Measurements from ENCODE around the gene DKK2. TPM values are rescaled to one million over a fixed set of nuclear protein-coding genes. Genes with fewer than 3 reads are reported as not detected.

DKK2 gene
- polyA plus RNA-seq, 2 of the 4 experiments (the other 2 are of a cell fraction), result not detected

DNA sequence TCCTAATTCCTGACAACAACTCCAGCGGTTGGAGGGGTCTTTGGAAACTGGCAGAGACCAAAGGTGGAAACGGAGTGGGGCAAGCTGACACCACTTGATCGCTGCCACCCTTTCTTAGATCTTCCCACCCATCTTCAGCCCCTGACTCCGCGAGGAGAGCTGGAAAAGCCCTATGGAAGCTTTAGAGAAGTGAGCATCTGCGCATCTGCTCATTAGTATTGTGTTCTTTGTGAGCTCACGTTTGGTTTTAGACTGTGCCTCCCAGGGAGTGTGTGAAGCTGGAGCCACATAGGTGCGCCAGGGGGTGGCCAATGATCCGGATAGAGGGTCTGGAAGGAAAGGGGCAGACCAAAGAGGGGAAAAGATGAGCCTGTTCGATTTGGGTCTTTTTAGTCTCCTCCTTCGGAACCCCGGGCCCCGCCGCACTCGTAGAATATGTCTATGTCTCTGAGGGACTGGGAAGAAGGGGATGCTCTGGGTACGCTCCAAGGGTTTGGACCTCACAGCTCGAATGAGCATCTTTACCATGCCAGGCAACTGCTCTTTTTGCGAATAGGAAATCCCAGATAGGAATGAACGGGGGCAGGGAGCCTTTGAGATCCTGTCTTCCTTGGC, 578 bp upstream of the DKK2 start:
- CTCF ChIA-PET, result no interaction called here
- POLR2A ChIA-PET, result no interaction called here
- no peak for FAIRE-seq
- WGBS (ENCODE audit: missing lambda C conversion rate), result 23% methylated on average over 19 of the region's 19 CpGs
- ATAC-seq, result no peak
- Histone ChIP-seq H3K4me1 (no peaks in the 10 kb centered on the region), H3K4me3 (no peak overlapping the region), H3K9me3 (no peaks in the 10 kb centered on the region), H3K4me2 (no peak overlapping the region; the same call in 2 of the 3 replicates), H3K27ac (no peak overlapping the region)
- TF ChIP-seq, protein P1, sequence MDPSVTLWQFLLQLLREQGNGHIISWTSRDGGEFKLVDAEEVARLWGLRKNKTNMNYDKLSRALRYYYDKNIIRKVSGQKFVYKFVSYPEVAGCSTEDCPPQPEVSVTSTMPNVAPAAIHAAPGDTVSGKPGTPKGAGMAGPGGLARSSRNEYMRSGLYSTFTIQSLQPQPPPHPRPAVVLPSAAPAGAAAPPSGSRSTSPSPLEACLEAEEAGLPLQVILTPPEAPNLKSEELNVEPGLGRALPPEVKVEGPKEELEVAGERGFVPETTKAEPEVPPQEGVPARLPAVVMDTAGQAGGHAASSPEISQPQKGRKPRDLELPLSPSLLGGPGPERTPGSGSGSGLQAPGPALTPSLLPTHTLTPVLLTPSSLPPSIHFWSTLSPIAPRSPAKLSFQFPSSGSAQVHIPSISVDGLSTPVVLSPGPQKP (IDR thresholded peaks at IDR 0.05; ENCODE audit: low read depth, low read length), result no peak
- no peak for TF ChIP-seq EHMT2 (IDR thresholded peaks at IDR 0.05; ENCODE audit: low read depth)
- TF ChIP-seq TP53 (CRISPR knock-in tag; IDR thresholded peaks at IDR 0.05), result no peak
- no peak for TF ChIP-seq HOXB13 (CRISPR knock-in tag; IDR thresholded peaks at IDR 0.05; ENCODE audit: low read depth)
- TF ChIP-seq, protein P2, sequence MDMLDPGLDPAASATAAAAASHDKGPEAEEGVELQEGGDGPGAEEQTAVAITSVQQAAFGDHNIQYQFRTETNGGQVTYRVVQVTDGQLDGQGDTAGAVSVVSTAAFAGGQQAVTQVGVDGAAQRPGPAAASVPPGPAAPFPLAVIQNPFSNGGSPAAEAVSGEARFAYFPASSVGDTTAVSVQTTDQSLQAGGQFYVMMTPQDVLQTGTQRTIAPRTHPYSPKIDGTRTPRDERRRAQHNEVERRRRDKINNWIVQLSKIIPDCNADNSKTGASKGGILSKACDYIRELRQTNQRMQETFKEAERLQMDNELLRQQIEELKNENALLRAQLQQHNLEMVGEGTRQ (IDR thresholded peaks at IDR 0.05), result no peak
- TF ChIP-seq CBX8 (IDR thresholded peaks at IDR 0.05), result no peak
- no peak for TF ChIP-seq FOXS1 (CRISPR knock-in tag; IDR thresholded peaks at IDR 0.05)
- no peak for TF ChIP-seq GATA3 (IDR thresholded peaks at IDR 0.05; ENCODE audit: borderline replicate concordance)
- TF ChIP-seq MYC (IDR thresholded peaks at IDR 0.05; ENCODE audit: borderline replicate concordance, low read length), result no peak
- no peak for TF ChIP-seq JUN (IDR thresholded peaks at IDR 0.05)
- no peak for TF ChIP-seq SMC3 (IDR thresholded peaks at IDR 0.05)
- no peak for TF ChIP-seq CEBPB (IDR thresholded peaks at IDR 0.05)
- TF ChIP-seq, protein P3, sequence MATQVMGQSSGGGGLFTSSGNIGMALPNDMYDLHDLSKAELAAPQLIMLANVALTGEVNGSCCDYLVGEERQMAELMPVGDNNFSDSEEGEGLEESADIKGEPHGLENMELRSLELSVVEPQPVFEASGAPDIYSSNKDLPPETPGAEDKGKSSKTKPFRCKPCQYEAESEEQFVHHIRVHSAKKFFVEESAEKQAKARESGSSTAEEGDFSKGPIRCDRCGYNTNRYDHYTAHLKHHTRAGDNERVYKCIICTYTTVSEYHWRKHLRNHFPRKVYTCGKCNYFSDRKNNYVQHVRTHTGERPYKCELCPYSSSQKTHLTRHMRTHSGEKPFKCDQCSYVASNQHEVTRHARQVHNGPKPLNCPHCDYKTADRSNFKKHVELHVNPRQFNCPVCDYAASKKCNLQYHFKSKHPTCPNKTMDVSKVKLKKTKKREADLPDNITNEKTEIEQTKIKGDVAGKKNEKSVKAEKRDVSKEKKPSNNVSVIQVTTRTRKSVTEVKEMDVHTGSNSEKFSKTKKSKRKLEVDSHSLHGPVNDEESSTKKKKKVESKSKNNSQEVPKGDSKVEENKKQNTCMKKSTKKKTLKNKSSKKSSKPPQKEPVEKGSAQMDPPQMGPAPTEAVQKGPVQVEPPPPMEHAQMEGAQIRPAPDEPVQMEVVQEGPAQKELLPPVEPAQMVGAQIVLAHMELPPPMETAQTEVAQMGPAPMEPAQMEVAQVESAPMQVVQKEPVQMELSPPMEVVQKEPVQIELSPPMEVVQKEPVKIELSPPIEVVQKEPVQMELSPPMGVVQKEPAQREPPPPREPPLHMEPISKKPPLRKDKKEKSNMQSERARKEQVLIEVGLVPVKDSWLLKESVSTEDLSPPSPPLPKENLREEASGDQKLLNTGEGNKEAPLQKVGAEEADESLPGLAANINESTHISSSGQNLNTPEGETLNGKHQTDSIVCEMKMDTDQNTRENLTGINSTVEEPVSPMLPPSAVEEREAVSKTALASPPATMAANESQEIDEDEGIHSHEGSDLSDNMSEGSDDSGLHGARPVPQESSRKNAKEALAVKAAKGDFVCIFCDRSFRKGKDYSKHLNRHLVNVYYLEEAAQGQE (IDR thresholded peaks at IDR 0.05), result no peak
- TF ChIP-seq, protein P4, sequence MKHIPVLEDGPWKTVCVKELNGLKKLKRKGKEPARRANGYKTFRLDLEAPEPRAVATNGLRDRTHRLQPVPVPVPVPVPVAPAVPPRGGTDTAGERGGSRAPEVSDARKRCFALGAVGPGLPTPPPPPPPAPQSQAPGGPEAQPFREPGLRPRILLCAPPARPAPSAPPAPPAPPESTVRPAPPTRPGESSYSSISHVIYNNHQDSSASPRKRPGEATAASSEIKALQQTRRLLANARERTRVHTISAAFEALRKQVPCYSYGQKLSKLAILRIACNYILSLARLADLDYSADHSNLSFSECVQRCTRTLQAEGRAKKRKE (CRISPR knock-in tag; IDR thresholded peaks at IDR 0.05; ENCODE audit: low read depth), result no peak
- no peak for TF ChIP-seq BHLHE40 (IDR thresholded peaks at IDR 0.05; ENCODE audit: low read depth, low read length)
- TF ChIP-seq SREBF2 (IDR thresholded peaks at IDR 0.05), result no peak
- no peak for DNase-seq (ENCODE audit: low read depth in 1 of 2, low spot score in 1 of 2)

- no peak for TF ChIP-seq CHD4 (IDR thresholded peaks at IDR 0.05; ENCODE audit: borderline replicate concordance)
- TF ChIP-seq FOSL2 (IDR thresholded peaks at IDR 0.05), result no peak
- TF ChIP-seq FOSL2 (CRISPR knock-in tag; IDR thresholded peaks at IDR 0.05), result no peak
- no peak for TF ChIP-seq CEBPB (IDR thresholded peaks at IDR 0.05)
- TF ChIP-seq, protein P2 (IDR thresholded peaks at IDR 0.05), result no peak
- no peak for TF ChIP-seq CBX2 (IDR thresholded peaks at IDR 0.05; ENCODE audit: borderline replicate concordance, low read depth)
- no peak for TF ChIP-seq BHLHE40 (IDR thresholded peaks at IDR 0.05; ENCODE audit: low read depth, low read length)
- no peak for TF ChIP-seq FOXS1 (CRISPR knock-in tag; IDR thresholded peaks at IDR 0.05)
- no peak for TF ChIP-seq RAD21 (conservative IDR thresholded peaks at IDR 0.05 in 1 of 2, IDR thresholded peaks at IDR 0.05 in 1 of 2)
- TF ChIP-seq EHF (CRISPR knock-in tag; IDR thresholded peaks at IDR 0.05), result no peak
- no peak for TF ChIP-seq EP300 (IDR thresholded peaks at IDR 0.05)
- no peak for TF ChIP-seq ESRRA (IDR thresholded peaks at IDR 0.05; ENCODE audit: borderline replicate concordance, low read length)
- TF ChIP-seq FOSB (CRISPR knock-in tag; IDR thresholded peaks at IDR 0.05), result no peak
- no peak for TF ChIP-seq CHD2 (IDR thresholded peaks at IDR 0.05; ENCODE audit: low read length, partially characterized antibody)
- TF ChIP-seq, protein P4 (CRISPR knock-in tag; IDR thresholded peaks at IDR 0.05; ENCODE audit: low read depth), result no peak
- no peak for TF ChIP-seq RCOR1 (IDR thresholded peaks at IDR 0.05; ENCODE audit: low read depth, low read length)
- TF ChIP-seq POLR2A (IDR thresholded peaks at IDR 0.05; ENCODE audit: low read length), result no peak
- no peak for TF ChIP-seq KDM5A (IDR thresholded peaks at IDR 0.05)
- no peaks in the 10 kb centered on the region for H3K4me1 ChIP-seq
- ChIA-PET POLR2A (no interaction called here), CTCF (no interaction called here)
- peak overlapping the region; percentile 53 for H3K4me2 ChIP-seq
- peak overlapping the region; percentile 12; the same call in 1 of the 3 replicates for H3K4me3 ChIP-seq
- no peak overlapping the region for H3K27ac ChIP-seq
- FAIRE-seq (no peak), ATAC-seq (peak in 1 of 2 experiments; percentile 27; a peak in 2 of 6 replicates), DNase-seq (ENCODE audit: low read depth in 1 of 2, low spot score in 1 of 2) (no peak)
- WGBS (ENCODE audit: missing lambda C conversion rate), result 17% methylated on average over 12 of the region's 39 CpGs
- H3K9me3 ChIP-seq, result no peaks in the 10 kb centered on the region
Measured at GRCh38 chr4:107034996-107035818, 906 bp downstream of the DKK2 start.

Data from A549 (cell line).